DOHH2 (cell line): ENCODE measurements around the gene LATS2.

Experiments
- EZH2phosphoT487 ChIP-seq: fragments of 200-600 bp; sonication (generic); IDR thresholded peaks from 2 replicates; pipeline ENCODE4 v1.6.1; 2017; ENCODE audit warnings: borderline replicate concordance, mild to moderate bottlenecking, antibody characterized with exemption, low read length, moderate library complexity, mixed read lengths
- TF ChIP-seq, protein P1 (sequence below): fragments of 200-600 bp; sonication (generic); IDR thresholded peaks from one replicate; pipeline ENCODE4 v1.5.1; 2014; ENCODE audit warnings: antibody characterized with exemption, mild to moderate bottlenecking, low read depth, low read length; ENCODE audit not compliant: poor library complexity, severe bottlenecking

DNA sequence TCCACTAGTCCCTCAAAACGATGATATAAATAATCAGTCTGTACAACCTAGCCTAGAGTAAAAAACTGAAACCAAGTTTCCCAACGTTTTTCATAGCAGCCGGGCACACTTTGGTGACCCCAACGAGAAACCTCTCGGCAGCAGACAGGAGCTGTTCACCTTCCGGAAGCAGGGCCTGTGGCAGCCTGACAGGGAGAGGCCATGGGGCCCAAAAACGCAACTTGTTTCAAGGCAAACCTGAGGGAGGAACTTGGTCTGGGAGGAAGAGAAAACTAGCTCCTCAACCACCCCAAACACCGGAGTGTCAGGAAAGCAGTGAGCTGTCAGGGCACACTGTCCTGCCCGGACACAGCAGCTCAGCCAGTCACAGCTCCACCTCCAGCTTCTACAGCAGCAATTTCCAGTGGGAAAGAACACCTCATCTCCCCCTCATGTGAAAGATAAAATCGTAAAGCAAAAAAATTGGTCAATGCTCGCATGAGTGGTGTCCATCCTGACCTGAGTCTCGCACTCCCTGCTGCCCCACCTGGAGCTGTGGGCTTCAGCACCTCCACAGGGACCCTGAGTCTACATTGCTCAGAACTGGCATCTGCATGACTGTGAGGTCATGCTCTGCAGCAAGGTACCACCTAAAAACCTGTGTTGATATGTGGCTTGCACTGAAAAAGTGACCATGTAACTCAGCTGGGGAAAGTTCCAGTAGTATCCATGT lies 40.6 kb upstream of the LATS2 start:
- TF ChIP-seq, protein P1, sequence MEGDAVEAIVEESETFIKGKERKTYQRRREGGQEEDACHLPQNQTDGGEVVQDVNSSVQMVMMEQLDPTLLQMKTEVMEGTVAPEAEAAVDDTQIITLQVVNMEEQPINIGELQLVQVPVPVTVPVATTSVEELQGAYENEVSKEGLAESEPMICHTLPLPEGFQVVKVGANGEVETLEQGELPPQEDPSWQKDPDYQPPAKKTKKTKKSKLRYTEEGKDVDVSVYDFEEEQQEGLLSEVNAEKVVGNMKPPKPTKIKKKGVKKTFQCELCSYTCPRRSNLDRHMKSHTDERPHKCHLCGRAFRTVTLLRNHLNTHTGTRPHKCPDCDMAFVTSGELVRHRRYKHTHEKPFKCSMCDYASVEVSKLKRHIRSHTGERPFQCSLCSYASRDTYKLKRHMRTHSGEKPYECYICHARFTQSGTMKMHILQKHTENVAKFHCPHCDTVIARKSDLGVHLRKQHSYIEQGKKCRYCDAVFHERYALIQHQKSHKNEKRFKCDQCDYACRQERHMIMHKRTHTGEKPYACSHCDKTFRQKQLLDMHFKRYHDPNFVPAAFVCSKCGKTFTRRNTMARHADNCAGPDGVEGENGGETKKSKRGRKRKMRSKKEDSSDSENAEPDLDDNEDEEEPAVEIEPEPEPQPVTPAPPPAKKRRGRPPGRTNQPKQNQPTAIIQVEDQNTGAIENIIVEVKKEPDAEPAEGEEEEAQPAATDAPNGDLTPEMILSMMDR: no peak
- no peak for TF ChIP-seq EZH2phosphoT487
